CD8-positive, alpha-beta memory T cell (primary cell): ENCODE measurements around the gene TBC1D5. TPM values are rescaled to one million over a fixed set of nuclear protein-coding genes. Genes with fewer than 3 reads are reported as not detected.
A peak's percentile ranks its signal among the peaks of the same experiment; 100 is the strongest.

Experiments
- CTCF ChIA-PET: fragments of 350-600 bp; sonication (Branson Sonifier 250); formaldehyde crosslinking; loops from one replicate; lab custom pipeline; 2021; ENCODE audit warnings: antibody characterized with exemption; lab: Charles Lee
- POLR2A ChIA-PET: fragments of 350-600 bp; sonication (Branson Sonifier 250); formaldehyde crosslinking; loops from one replicate; lab custom pipeline; 2021; ENCODE audit warnings: antibody characterized with exemption; lab: Charles Lee
- DNase-seq, 5 donors: peaks; one replicate each; pipeline versions ENCODE4 v3.0.0 to v3.0.0-alpha.2; 2020 to 2022; ENCODE audit warnings: mixed read lengths in 1 of 5
- H3K27ac ChIP-seq: one replicate; pipeline ENCODE4 v1.7.0; 2013; ENCODE audit warnings: low read depth, mild to moderate bottlenecking, low read length, moderate library complexity
- H3K27me3 ChIP-seq: 2 replicates; pipeline ENCODE4 v1.7.0; 2013; ENCODE audit warnings: low read length, mild to moderate bottlenecking; ENCODE audit not compliant: insufficient read depth, poor library complexity, severe bottlenecking
- H3K36me3 ChIP-seq: 2 replicates; pipeline ENCODE4 v1.7.0; 2013; ENCODE audit warnings: mild to moderate bottlenecking, low read length, moderate library complexity; ENCODE audit not compliant: insufficient read depth
- H3K4me1 ChIP-seq: 2 replicates; pipeline ENCODE4 v1.7.0; 2013; ENCODE audit warnings: mild to moderate bottlenecking, low read length, moderate library complexity; ENCODE audit not compliant: insufficient read depth
- H3K4me3 ChIP-seq: 2 replicates; pipeline ENCODE4 v1.7.0; 2013; ENCODE audit warnings: mild to moderate bottlenecking, low read length
- H3K9me3 ChIP-seq: 2 replicates; pipeline ENCODE4 v1.7.0; 2013; ENCODE audit warnings: mild to moderate bottlenecking, low read length
- H3K27ac Mint-ChIP-seq, 8 donors: one replicate each; pipeline ENCODE4 v1.8.0; 2020 to 2021; ENCODE audit warnings: mixed read lengths in 8 of 8, mild to moderate bottlenecking in 6 of 8, inconsistent platforms in 3 of 8, moderate library complexity in 3 of 8
- H3K27me3 Mint-ChIP-seq, 2 donors: one replicate each; pipeline ENCODE4 v1.8.0; 2020 to 2021; ENCODE audit warnings: mixed read lengths in 2 of 2, mild to moderate bottlenecking in 1 of 2, moderate library complexity in 1 of 2
- H3K36me3 Mint-ChIP-seq, 3 donors: one replicate each; pipeline ENCODE4 v1.8.0; 2020 to 2021; ENCODE audit warnings: mixed read lengths in 3 of 3, inconsistent platforms in 1 of 3, mild to moderate bottlenecking in 1 of 3
- H3K4me1 Mint-ChIP-seq, 3 donors: one replicate each; pipeline ENCODE4 v1.8.0; 2020 to 2021; ENCODE audit warnings: mixed read lengths in 3 of 3, inconsistent platforms in 1 of 3, mild to moderate bottlenecking in 1 of 3
- H3K4me3 Mint-ChIP-seq, 7 donors: one replicate each; pipeline ENCODE4 v1.8.0; 2020 to 2021; ENCODE audit warnings: mixed read lengths in 7 of 7, mild to moderate bottlenecking in 6 of 7, moderate library complexity in 4 of 7, inconsistent platforms in 2 of 7
- H3K9me3 Mint-ChIP-seq, 5 donors: one replicate each; pipeline ENCODE4 v1.8.0; 2020 to 2022; ENCODE audit warnings: mixed read lengths in 5 of 5, mild to moderate bottlenecking in 3 of 5, moderate library complexity in 2 of 5, inconsistent platforms in 1 of 5
- polyA plus RNA-seq: library from polyadenylated mRNA; unstranded; fragments of 300-500 nt; fragmentation: Illumina TruSeq; gene quantifications from one replicate; pipeline ENCODE4 v1.2.3, GENCODE V29; 2021
- total RNA-seq, 2 experiments: library from RNA; stranded (reverse); gene quantifications; one replicate each; pipeline ENCODE4 v1.2.3, GENCODE V29; 2021

TBC1D5 gene
- total and polyA plus RNA-seq, 3 experiments from 2014 or later = 35.8 to 45.1 (median 40.0) TPM

GRCh38 chr3:17238023-17238422, 504.4 kb downstream of the TBC1D5 start:
- Mint-ChIP-seq H3K27ac (peak overlapping the region in 4 of 8 donors; percentile 32 to 74 (median 52)), H3K4me3 (no peak overlapping the region), H3K9me3 (no peaks in the 10 kb centered on the region), H3K36me3 (peaks cover 0 to 7% (median 4%) of the 10 kb centered on the region in 3 donors), H3K4me1 (peaks cover 10 to 25% (median 19%) of the 10 kb centered on the region in 3 donors), H3K27me3 (no peaks in the 10 kb centered on the region)
- H3K27me3 ChIP-seq = no peaks in the 10 kb centered on the region
- ChIA-PET POLR2A (no interaction called here), CTCF (interaction anchor here (1.4 kb wide), 1 partner anchor 430 kb away, joined by 3 read pairs; no protein-coding TSS in a partner anchor)
- peaks cover 9% of the 10 kb centered on the region for H3K4me1 ChIP-seq
- no peak overlapping the region for H3K27ac ChIP-seq
- H3K9me3 ChIP-seq = no peaks in the 10 kb centered on the region
- no peak for DNase-seq
- no peaks in the 10 kb centered on the region for H3K36me3 ChIP-seq
- no peak overlapping the region for H3K4me3 ChIP-seq

- no peak for DNase-seq
- Histone ChIP-seq H3K27me3 (no peaks in the 10 kb centered on the region), H3K27ac (no peak overlapping the region), H3K36me3 (no peaks in the 10 kb centered on the region), H3K9me3 (no peaks in the 10 kb centered on the region), H3K4me1 (peaks cover 9% of the 10 kb centered on the region), H3K4me3 (no peak overlapping the region)
- Mint-ChIP-seq H3K4me1 (peaks cover 10 to 25% (median 19%) of the 10 kb centered on the region in 3 donors), H3K36me3 (peaks cover 0 to 7% (median 3%) of the 10 kb centered on the region in 3 donors), H3K27me3 (no peaks in the 10 kb centered on the region), H3K4me3 (no peak overlapping the region), H3K27ac (peak overlapping the region in 4 of 8 donors; percentile 4 to 72 (median 24)), H3K9me3 (no peaks in the 10 kb centered on the region)
- CTCF ChIA-PET = no interaction called here
- POLR2A ChIA-PET = interaction anchor here (1.0 kb wide), 1 partner anchor 314 kb away, joined by 3 read pairs; no protein-coding TSS in a partner anchor
Observed at GRCh38 chr3:17235310-17235709, 507.1 kb downstream of the TBC1D5 start.

GRCh38 chr3:17234382-17234781, 508.0 kb downstream of the TBC1D5 start:
- Mint-ChIP-seq H3K36me3 (peaks cover 0 to 7% (median 3%) of the 10 kb centered on the region in 3 donors), H3K27me3 (no peaks in the 10 kb centered on the region), H3K4me1 (peaks cover 10 to 25% (median 19%) of the 10 kb centered on the region in 3 donors), H3K4me3 (no peak overlapping the region), H3K27ac (peak overlapping the region in 1 of 8 donors; percentile 30), H3K9me3 (no peaks in the 10 kb centered on the region)
- Histone ChIP-seq H3K4me1 (peaks cover 9% of the 10 kb centered on the region), H3K27me3 (no peaks in the 10 kb centered on the region), H3K36me3 (no peaks in the 10 kb centered on the region), H3K27ac (no peak overlapping the region), H3K4me3 (no peak overlapping the region), H3K9me3 (no peaks in the 10 kb centered on the region)
- ChIA-PET POLR2A (interaction anchor here (1.0 kb wide), 1 partner anchor 313 kb away, joined by 3 read pairs; no protein-coding TSS in a partner anchor), CTCF (interaction anchor here (1.4 to 2.2 kb wide), 3 partner anchors 350 to 626 kb away, joined by 3 to 9 read pairs (median 6); partner anchors contain the start of gene PLCL2)
- no peak for DNase-seq

- H3K4me1 Mint-ChIP-seq = peaks cover 10 to 25% (median 19%) of the 10 kb centered on the region in 3 donors
- Histone ChIP-seq H3K4me1 (peaks cover 9% of the 10 kb centered on the region), H3K4me3 (no peak overlapping the region), H3K36me3 (no peaks in the 10 kb centered on the region), H3K9me3 (no peaks in the 10 kb centered on the region), H3K27me3 (no peaks in the 10 kb centered on the region), H3K27ac (no peak overlapping the region)
- H3K4me3 Mint-ChIP-seq = no peak overlapping the region
- CTCF ChIA-PET = interaction anchor here (1.1 to 2.2 kb wide), 5 partner anchors 349 to 633 kb away, joined by 3 to 16 read pairs (median 6); partner anchors contain the start of gene PLCL2
- peak; percentile 1 to 56 (median 52) for DNase-seq
- H3K36me3 Mint-ChIP-seq = peaks cover 0 to 7% (median 1%) of the 10 kb centered on the region in 3 donors
- no peaks in the 10 kb centered on the region for H3K27me3 Mint-ChIP-seq
- H3K9me3 Mint-ChIP-seq = no peaks in the 10 kb centered on the region
- POLR2A ChIA-PET = no interaction called here
- peak overlapping the region in 3 of 8 donors; percentile 3 to 40 (median 6) for H3K27ac Mint-ChIP-seq
Observed at GRCh38 chr3:17233398-17233800, 509.0 kb downstream of the TBC1D5 start.

- Histone ChIP-seq H3K4me3 (no peak overlapping the region), H3K27ac (no peak overlapping the region), H3K36me3 (no peaks in the 10 kb centered on the region), H3K27me3 (no peaks in the 10 kb centered on the region), H3K9me3 (no peaks in the 10 kb centered on the region), H3K4me1 (peaks cover 9% of the 10 kb centered on the region)
- Mint-ChIP-seq H3K9me3 (no peaks in the 10 kb centered on the region), H3K4me1 (peaks cover 12 to 26% (median 20%) of the 10 kb centered on the region in 3 donors), H3K36me3 (peaks cover 0 to 5% (median 1%) of the 10 kb centered on the region in 3 donors), H3K27ac (no peak overlapping the region), H3K27me3 (no peaks in the 10 kb centered on the region), H3K4me3 (no peak overlapping the region)
- no peak for DNase-seq
- CTCF ChIA-PET = interaction anchor here (1.0 to 2.2 kb wide), 4 partner anchors 348 to 632 kb away, joined by 4 to 16 read pairs (median 5); no protein-coding TSS in a partner anchor
- POLR2A ChIA-PET = no interaction called here
Observed at GRCh38 chr3:17232442-17232841, 510.0 kb downstream of the TBC1D5 start.

- Mint-ChIP-seq H3K36me3 (no peaks in the 10 kb centered on the region), H3K4me1 (peaks cover 17 to 32% (median 27%) of the 10 kb centered on the region in 3 donors), H3K9me3 (no peaks in the 10 kb centered on the region), H3K27me3 (no peaks in the 10 kb centered on the region), H3K27ac (no peak overlapping the region), H3K4me3 (no peak overlapping the region)
- no peaks in the 10 kb centered on the region for H3K9me3 ChIP-seq
- H3K4me3 ChIP-seq = no peak overlapping the region
- H3K36me3 ChIP-seq = no peaks in the 10 kb centered on the region
- ChIA-PET CTCF (interaction anchor here (1.0 to 2.2 kb wide), 4 partner anchors 348 to 631 kb away, joined by 4 to 16 read pairs (median 5); no protein-coding TSS in a partner anchor), POLR2A (no interaction called here)
- H3K27me3 ChIP-seq = no peaks in the 10 kb centered on the region
- H3K4me1 ChIP-seq = peaks cover 9% of the 10 kb centered on the region
- no peak for DNase-seq
- no peak overlapping the region for H3K27ac ChIP-seq
Observed at GRCh38 chr3:17231537-17232261, 510.7 kb downstream of the TBC1D5 start.

GRCh38 chr3:17227472-17227871, 515.0 kb downstream of the TBC1D5 start:
- Histone ChIP-seq H3K9me3 (no peaks in the 10 kb centered on the region), H3K36me3 (no peaks in the 10 kb centered on the region), H3K4me3 (no peak overlapping the region), H3K4me1 (no peaks in the 10 kb centered on the region), H3K27me3 (no peaks in the 10 kb centered on the region), H3K27ac (no peak overlapping the region)
- ChIA-PET CTCF (interaction anchor here (2.1 kb wide), 1 partner anchor 626 kb away, joined by 5 read pairs; no protein-coding TSS in a partner anchor), POLR2A (interaction anchor here (0.7 kb wide), 1 partner anchor 399 kb away, joined by 4 read pairs; no protein-coding TSS in a partner anchor)
- Mint-ChIP-seq H3K4me3 (no peak overlapping the region), H3K9me3 (no peaks in the 10 kb centered on the region), H3K27ac (peak overlapping the region in 1 of 8 donors; percentile 64), H3K27me3 (no peaks in the 10 kb centered on the region), H3K4me1 (peaks cover 6 to 8% (median 7%) of the 10 kb centered on the region in 3 donors), H3K36me3 (peaks cover 0 to 6% (median 4%) of the 10 kb centered on the region in 3 donors)
- no peak for DNase-seq
